Uterus (tissue), 2 donors: ENCODE results near the gene RHBDD3.
"Not testable (repeated sequence)": the region's sequence is repeated elsewhere in the genome, so short reads cannot be mapped to it uniquely, and the experiment has no call there.

Experiments used
- CTCF ChIP-seq, 4 experiments: fragments of 200-600 bp in 2 of 4; fragments of 450-650 bp in 2 of 4; sonication (generic) in 2 of 4; IDR thresholded peaks; one replicate each; pipeline ENCODE4 v1.5.1; 2016 to 2019; ENCODE audit warnings: antibody characterized with exemption in 4 of 4, mild to moderate bottlenecking in 2 of 4, moderate library complexity in 1 of 4
- POLR2A ChIP-seq, 2 donors: fragments of 450-650 bp; IDR thresholded peaks; one replicate each; pipeline ENCODE4 v1.6.1; 2016; ENCODE audit warnings: antibody characterized with exemption in 2 of 2, mild to moderate bottlenecking in 1 of 2, moderate library complexity in 1 of 2

GRCh38 chr22:29247891-29248290, 19.9 kb downstream of the RHBDD3 start:
- not testable (repeated sequence) for TF ChIP-seq CTCF, POLR2A (IDR thresholded peaks at IDR 0.05)
